ENCODE measurements around the gene CC2D2A.

- TF ChIP-seq CTCF (IDR thresholded peaks at IDR 0.05): no peak
- no peak for TF ChIP-seq POLR2A (IDR thresholded peaks at IDR 0.05)
- no peak for TF ChIP-seq POLR2AphosphoS5 (IDR thresholded peaks at IDR 0.05; ENCODE audit: insufficient read depth in 1 of 2, low read depth in 1 of 2)
Observed at GRCh38 chr4:15489551-15489950, 19.9 kb downstream of the CC2D2A start.

Data from vagina (tissue), 2 donors.